H9 (cell line): ENCODE results near the gene CMTM7. TPM values are rescaled to one million over a fixed set of nuclear protein-coding genes. Genes with fewer than 3 reads are reported as not detected.

Experiments
- DNase-seq: peaks from one replicate; pipeline ENCODE4 v3.0.0-alpha.2; 2017
- H2AFZ ChIP-seq: one replicate; pipeline ENCODE4 v1.6.1; 2013; ENCODE audit warnings: mild to moderate bottlenecking, low read length, control low read depth, moderate library complexity
- H2AK5ac ChIP-seq: 2 replicates; pipeline ENCODE4 v1.6.1; 2013; ENCODE audit warnings: low read length, control low read depth, mixed read lengths; ENCODE audit not compliant: insufficient read length
- H2BK120ac ChIP-seq: one replicate; pipeline ENCODE4 v1.6.1; 2013; ENCODE audit warnings: low read depth, mild to moderate bottlenecking, low read length, control low read depth, inconsistent platforms; ENCODE audit not compliant: poor library complexity, severe bottlenecking
- H2BK12ac ChIP-seq: 2 replicates; pipeline ENCODE4 v1.6.1; 2013; ENCODE audit warnings: low read length, control low read depth, mixed read lengths, low read depth; ENCODE audit not compliant: insufficient read length
- H2BK15ac ChIP-seq: 2 replicates; pipeline ENCODE4 v1.6.1; 2013; ENCODE audit warnings: low read depth, low read length, control low read depth
- H2BK20ac ChIP-seq: one replicate; pipeline ENCODE4 v1.6.1; 2013; ENCODE audit warnings: low read depth, mild to moderate bottlenecking, low read length, control low read depth, inconsistent platforms; ENCODE audit not compliant: poor library complexity, severe bottlenecking
- H2BK5ac ChIP-seq: 2 replicates; pipeline ENCODE4 v1.6.1; 2013; ENCODE audit warnings: low read length, control low read depth, mixed read lengths; ENCODE audit not compliant: insufficient read length
- H3K14ac ChIP-seq: 2 replicates; pipeline ENCODE4 v1.6.1; 2013; ENCODE audit warnings: low read length, control low read depth; ENCODE audit not compliant: insufficient read depth
- H3K18ac ChIP-seq: 2 replicates; pipeline ENCODE4 v1.6.1; 2013; ENCODE audit warnings: low read depth, mild to moderate bottlenecking, mixed read lengths, low read length, control low read depth; ENCODE audit not compliant: insufficient read length
- H3K23ac ChIP-seq: 2 replicates; pipeline ENCODE4 v1.6.1; 2013; ENCODE audit warnings: low read length, control low read depth, mixed read lengths, low read depth; ENCODE audit not compliant: insufficient read length
- H3K23me2 ChIP-seq: 2 replicates; pipeline ENCODE4 v1.6.1; 2013; ENCODE audit warnings: low read depth, mild to moderate bottlenecking, mixed read lengths, low read length, control low read depth; ENCODE audit not compliant: insufficient read length, poor library complexity, severe bottlenecking
- H3K27ac ChIP-seq: 2 replicates; pipeline ENCODE4 v1.5.1; 2013; ENCODE audit warnings: low read length, control low read depth, mixed read lengths, low read depth; ENCODE audit not compliant: insufficient read length
- H3K27me3 ChIP-seq: 2 replicates; pipeline ENCODE4 v1.6.1; 2013; ENCODE audit warnings: low read length, control low read depth, inconsistent platforms; ENCODE audit not compliant: insufficient read depth
- H3K4ac ChIP-seq: 2 replicates; pipeline ENCODE4 v1.6.1; 2013; ENCODE audit warnings: low read depth, mild to moderate bottlenecking, control low read depth, inconsistent platforms, low read length, moderate library complexity
- H3K4me1 ChIP-seq: 2 replicates; pipeline ENCODE4 v1.6.1; 2013; ENCODE audit warnings: low read length, control low read depth, inconsistent platforms; ENCODE audit not compliant: insufficient read depth
- H3K4me2 ChIP-seq: 2 replicates; pipeline ENCODE4 v1.6.1; 2013; ENCODE audit warnings: low read length, control low read depth, mixed read lengths; ENCODE audit not compliant: insufficient read length, insufficient read depth
- H3K56ac ChIP-seq: 2 replicates; pipeline ENCODE4 v1.6.1; 2013; ENCODE audit warnings: low read depth, mild to moderate bottlenecking, mixed read lengths, low read length, control low read depth; ENCODE audit not compliant: insufficient read length
- H3K79me1 ChIP-seq: 2 replicates; pipeline ENCODE4 v1.6.1; 2013; ENCODE audit warnings: low read depth, mild to moderate bottlenecking, moderate library complexity, low read length, control low read depth, inconsistent platforms; ENCODE audit not compliant: insufficient read depth, poor library complexity, severe bottlenecking
- H3K79me2 ChIP-seq: 2 replicates; pipeline ENCODE4 v1.6.1; 2013; ENCODE audit warnings: low read length, control low read depth, inconsistent platforms; ENCODE audit not compliant: insufficient read depth
- H3K9ac ChIP-seq: 2 replicates; pipeline ENCODE4 v1.6.1; 2013; ENCODE audit warnings: low read length, control low read depth, mixed read lengths; ENCODE audit not compliant: insufficient read length; ENCODE audit errors: extremely low read depth
- H3K9me3 ChIP-seq: one replicate; pipeline ENCODE4 v1.6.1; 2013; ENCODE audit warnings: low read depth, low read length, inconsistent platforms; ENCODE audit not compliant: control insufficient read depth
- H3T11ph ChIP-seq: one replicate; pipeline ENCODE4 v1.6.1; 2013; ENCODE audit warnings: mild to moderate bottlenecking, low read length, control low read depth, inconsistent platforms
- H4K20me1 ChIP-seq: one replicate; pipeline ENCODE4 v1.6.1; 2013; ENCODE audit not compliant: control insufficient read depth, insufficient read length, insufficient read depth
- H4K5ac ChIP-seq: 2 replicates; pipeline ENCODE4 v1.6.1; 2013; ENCODE audit warnings: low read depth, mild to moderate bottlenecking, mixed read lengths, low read length, control low read depth; ENCODE audit not compliant: insufficient read length
- H4K8ac ChIP-seq: replicated peaks from 2 replicates; pipeline ENCODE4 v1.6.1; 2013; ENCODE audit warnings: low read length, control low read depth, mixed read lengths, low read depth; ENCODE audit not compliant: insufficient read length
- H4K91ac ChIP-seq: 2 replicates; pipeline ENCODE4 v1.6.1; 2013; ENCODE audit warnings: low read depth, mild to moderate bottlenecking, moderate library complexity, mixed read lengths, low read length, control low read depth; ENCODE audit not compliant: insufficient read length
- H3K27ac Mint-ChIP-seq, 3 experiments: 2 replicates in 2 of 3; 3 replicates in 1 of 3; pipeline ENCODE4 v1.8.0; 2020 to 2021; ENCODE audit warnings: mixed read lengths in 3 of 3, mild to moderate bottlenecking in 1 of 3, moderate library complexity in 1 of 3
- H3K27me3 Mint-ChIP-seq: 2 replicates; pipeline ENCODE4 v1.8.0; 2021; ENCODE audit warnings: low read depth, mild to moderate bottlenecking, moderate library complexity, mixed read lengths
- H3K36me3 Mint-ChIP-seq, 3 experiments: 2 replicates in 2 of 3; 3 replicates in 1 of 3; pipeline ENCODE4 v1.8.0; 2020 to 2021; ENCODE audit warnings: low read depth in 3 of 3, mixed read lengths in 3 of 3; ENCODE audit not compliant: insufficient read depth in 1 of 3
- H3K4me1 Mint-ChIP-seq, 2 experiments: 2 replicates each; pipeline ENCODE4 v1.8.0; 2020; ENCODE audit warnings: mixed read lengths in 2 of 2
- H3K4me3 Mint-ChIP-seq, 2 experiments: 2 replicates in 1 of 2; 3 replicates in 1 of 2; pipeline ENCODE4 v1.8.0; 2020 to 2021; ENCODE audit warnings: mild to moderate bottlenecking in 2 of 2, mixed read lengths in 2 of 2, moderate library complexity in 1 of 2
- H3K9me3 Mint-ChIP-seq, 2 experiments: 2 replicates in 1 of 2; 3 replicates in 1 of 2; pipeline ENCODE4 v1.8.0; 2020; ENCODE audit warnings: mild to moderate bottlenecking in 2 of 2, mixed read lengths in 2 of 2, moderate library complexity in 1 of 2
- WGBS: extraction: QIAGEN DNeasy Blood & Tissue Kit; methylation state at CpG from one replicate; pipeline ENCODE4 v1.1.7; 2013; ENCODE audit warnings: missing lambda C conversion rate, low lambda C conversion rate, mixed read lengths; ENCODE audit not compliant: insufficient read length; ENCODE audit errors: extremely low coverage; 5-methylcytosine and 5-hydroxymethylcytosine counted together
- total RNA-seq: library from RNA; stranded (reverse); gene quantifications from 2 replicates; pipeline ENCODE4 v1.2.1, GENCODE V29; 2021
- TF ChIP-seq, protein P1 (sequence below): fragments of 200-600 bp; sonication (generic); conservative IDR thresholded peaks from 3 replicates; pipeline ENCODE4 v1.8.0; 2021; ENCODE audit warnings: antibody characterized with exemption, mild to moderate bottlenecking

CMTM7 gene
- total RNA-seq, 1 experiment from 2014 or later, result 23.9 TPM

DNA sequence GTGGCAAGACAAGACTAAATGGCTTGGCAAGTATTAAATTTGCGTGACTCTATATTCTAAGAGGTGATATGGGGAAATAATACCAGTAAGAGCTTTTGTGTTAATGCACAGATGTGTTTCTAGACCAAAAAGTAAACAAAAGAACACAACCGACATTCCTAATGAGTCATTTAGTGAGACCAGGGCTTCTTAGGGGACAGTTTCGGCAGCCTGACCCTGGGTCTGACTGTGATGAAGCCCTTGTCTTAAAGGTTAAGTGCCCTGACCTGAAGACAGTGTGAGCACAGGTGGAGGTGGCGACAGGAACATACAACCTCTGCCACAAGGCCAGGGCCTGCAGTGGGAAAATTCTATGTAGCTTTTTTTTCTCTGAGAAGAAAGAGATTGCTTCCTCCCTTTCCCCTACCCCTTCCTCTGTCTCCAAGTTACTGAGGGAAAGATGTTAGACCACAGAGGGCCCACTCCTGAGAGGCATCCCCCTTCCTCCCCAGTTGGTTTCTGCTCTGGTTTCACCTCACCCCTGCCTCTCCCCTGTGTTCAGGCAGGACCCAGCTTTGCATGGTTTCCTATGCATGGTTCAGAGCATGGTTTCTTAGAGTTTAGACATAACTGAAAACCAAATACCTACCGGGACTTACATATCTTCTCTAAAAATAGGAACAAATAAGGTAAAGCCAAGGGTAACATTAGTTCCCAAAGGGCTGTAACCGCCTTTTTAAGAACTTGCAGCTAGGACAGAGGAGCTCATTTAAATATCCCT lies 24.8 kb upstream of the CMTM7 start:
- H3K4me1 Mint-ChIP-seq, result peaks cover 16 to 17% of the 10 kb centered on the region in 2 experiments; a peak in 3 of 4 replicates
- H3K27me3 Mint-ChIP-seq, result no peaks in the 10 kb centered on the region
- H3K9me3 Mint-ChIP-seq, result no peaks in the 10 kb centered on the region
- Histone ChIP-seq H3K23ac (no peak overlapping the region), H3K9ac (no peak overlapping the region), H3K9me3 (no peaks in the 10 kb centered on the region), H2AFZ (no peak overlapping the region), H2BK20ac (no peak overlapping the region), H3K4me1 (0 out of 2 replicates have a peak, but pooled peaks cover 2% of the 10 kb centered on the region), H3K79me2 (no peaks in the 10 kb centered on the region), H3K79me1 (no peaks in the 10 kb centered on the region), H3K27ac (no peak overlapping the region), H3K4me2 (no peak overlapping the region), H3T11ph (no peak overlapping the region), H3K18ac (no peak overlapping the region), H3K23me2 (no peaks in the 10 kb centered on the region), H4K91ac (no peak overlapping the region), H3K56ac (no peak overlapping the region), H2AK5ac (no peak overlapping the region), H2BK120ac (no peak overlapping the region), H4K8ac (no peak overlapping the region), H2BK15ac (no peak overlapping the region), H4K5ac (no peak overlapping the region), H3K4ac (no peak overlapping the region), H3K14ac (no peak overlapping the region), H2BK12ac (no peak overlapping the region), H3K27me3 (no peaks in the 10 kb centered on the region), H2BK5ac (no peak overlapping the region), H4K20me1 (no peaks in the 10 kb centered on the region)
- no peak for DNase-seq
- no peaks in the 10 kb centered on the region for H3K36me3 Mint-ChIP-seq
- no CpG with 5 or more reads among the region's 6 CpGs for WGBS
- no peak overlapping the region for H3K4me3 Mint-ChIP-seq
- TF ChIP-seq, protein P1, sequence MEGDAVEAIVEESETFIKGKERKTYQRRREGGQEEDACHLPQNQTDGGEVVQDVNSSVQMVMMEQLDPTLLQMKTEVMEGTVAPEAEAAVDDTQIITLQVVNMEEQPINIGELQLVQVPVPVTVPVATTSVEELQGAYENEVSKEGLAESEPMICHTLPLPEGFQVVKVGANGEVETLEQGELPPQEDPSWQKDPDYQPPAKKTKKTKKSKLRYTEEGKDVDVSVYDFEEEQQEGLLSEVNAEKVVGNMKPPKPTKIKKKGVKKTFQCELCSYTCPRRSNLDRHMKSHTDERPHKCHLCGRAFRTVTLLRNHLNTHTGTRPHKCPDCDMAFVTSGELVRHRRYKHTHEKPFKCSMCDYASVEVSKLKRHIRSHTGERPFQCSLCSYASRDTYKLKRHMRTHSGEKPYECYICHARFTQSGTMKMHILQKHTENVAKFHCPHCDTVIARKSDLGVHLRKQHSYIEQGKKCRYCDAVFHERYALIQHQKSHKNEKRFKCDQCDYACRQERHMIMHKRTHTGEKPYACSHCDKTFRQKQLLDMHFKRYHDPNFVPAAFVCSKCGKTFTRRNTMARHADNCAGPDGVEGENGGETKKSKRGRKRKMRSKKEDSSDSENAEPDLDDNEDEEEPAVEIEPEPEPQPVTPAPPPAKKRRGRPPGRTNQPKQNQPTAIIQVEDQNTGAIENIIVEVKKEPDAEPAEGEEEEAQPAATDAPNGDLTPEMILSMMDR, result no peak
- H3K27ac Mint-ChIP-seq, result peak overlapping the region; percentile 39 to 73 (median 67); a peak in 3 of 7 replicates
